ENCODE data around the gene CDH13. TPM values are rescaled to one million over a fixed set of nuclear protein-coding genes. Genes with fewer than 3 reads are reported as not detected.

CDH13 gene
- total RNA-seq, 1 donor from 2014 or later, result not detected

- H3K4me1 Mint-ChIP-seq, result no peaks in the 10 kb centered on the region
- no peak overlapping the region for H3K27ac Mint-ChIP-seq
- H3K9me3 Mint-ChIP-seq, result no peaks in the 10 kb centered on the region
- intact Hi-C loops (cut with micrococcal nuclease), result no loop called here
- DNase-seq, result no peak
- no peaks in the 10 kb centered on the region for H3K36me3 Mint-ChIP-seq (ENCODE audit: low read depth)
- no peak overlapping the region for H3K4me3 Mint-ChIP-seq
- no peaks in the 10 kb centered on the region for H3K27me3 Mint-ChIP-seq
Observed at GRCh38 chr16:82605863-82606620, 20.7 kb upstream of the CDH13 start.

- no peak for DNase-seq
- H3K27ac Mint-ChIP-seq, result no peak overlapping the region
- H3K4me1 Mint-ChIP-seq, result no peaks in the 10 kb centered on the region
- no peaks in the 10 kb centered on the region for H3K36me3 Mint-ChIP-seq (ENCODE audit: low read depth)
- intact Hi-C loops (cut with micrococcal nuclease), result no loop called here
- H3K27me3 Mint-ChIP-seq, result peaks cover 3% of the 10 kb centered on the region
- H3K4me3 Mint-ChIP-seq, result no peak overlapping the region
- H3K9me3 Mint-ChIP-seq, result no peaks in the 10 kb centered on the region
Observed at GRCh38 chr16:82609140-82609539, 17.6 kb upstream of the CDH13 start.

GRCh38 chr16:82612263-82612662 lies 14.5 kb upstream of the CDH13 start:
- intact Hi-C loops (cut with micrococcal nuclease), result no loop called here
- no peak for DNase-seq
- no peaks in the 10 kb centered on the region for H3K9me3 Mint-ChIP-seq
- H3K4me3 Mint-ChIP-seq, result no peak overlapping the region
- H3K27me3 Mint-ChIP-seq, result peaks cover 8% of the 10 kb centered on the region
- H3K36me3 Mint-ChIP-seq (ENCODE audit: low read depth), result no peaks in the 10 kb centered on the region
- no peak overlapping the region for H3K27ac Mint-ChIP-seq
- H3K4me1 Mint-ChIP-seq, result no peaks in the 10 kb centered on the region

GRCh38 chr16:82616356-82616755 lies 10.4 kb upstream of the CDH13 start:
- Mint-ChIP-seq H3K27ac (no peak overlapping the region), H3K36me3 (ENCODE audit: low read depth) (no peaks in the 10 kb centered on the region), H3K4me3 (no peak overlapping the region), H3K9me3 (no peaks in the 10 kb centered on the region), H3K27me3 (peaks cover 16% of the 10 kb centered on the region), H3K4me1 (no peaks in the 10 kb centered on the region)
- intact Hi-C loops (cut with micrococcal nuclease), result no loop called here
- no peak for DNase-seq

GRCh38 chr16:82621781-82622180 lies 5.0 kb upstream of the CDH13 start:
- DNase-seq, result no peak
- Mint-ChIP-seq H3K36me3 (ENCODE audit: low read depth) (no peaks in the 10 kb centered on the region), H3K4me1 (no peaks in the 10 kb centered on the region), H3K9me3 (no peaks in the 10 kb centered on the region), H3K4me3 (no peak overlapping the region), H3K27me3 (peaks cover 38% of the 10 kb centered on the region), H3K27ac (no peak overlapping the region)
- intact Hi-C loops (cut with micrococcal nuclease), result no loop called here

GRCh38 chr16:82623241-82623640 lies 3.5 kb upstream of the CDH13 start:
- Mint-ChIP-seq H3K4me3 (no peak overlapping the region), H3K27me3 (peaks cover 47% of the 10 kb centered on the region), H3K27ac (no peak overlapping the region), H3K9me3 (no peaks in the 10 kb centered on the region), H3K4me1 (no peaks in the 10 kb centered on the region), H3K36me3 (ENCODE audit: low read depth) (no peaks in the 10 kb centered on the region)
- no peak for DNase-seq
- intact Hi-C loops (cut with micrococcal nuclease), result no loop called here

- no peaks in the 10 kb centered on the region for H3K4me1 Mint-ChIP-seq
- H3K27me3 Mint-ChIP-seq, result peaks cover 60% of the 10 kb centered on the region
- no peaks in the 10 kb centered on the region for H3K9me3 Mint-ChIP-seq
- no peak overlapping the region for H3K4me3 Mint-ChIP-seq
- H3K36me3 Mint-ChIP-seq (ENCODE audit: low read depth), result no peaks in the 10 kb centered on the region
- H3K27ac Mint-ChIP-seq, result no peak overlapping the region
- intact Hi-C loops (cut with micrococcal nuclease), result no loop called here
- no peak for DNase-seq
Observed at GRCh38 chr16:82625066-82625968, 1.5 kb upstream of the CDH13 start.

GRCh38 chr16:82628088-82628423 lies 1.3 kb downstream of the CDH13 start:
- H3K27me3 Mint-ChIP-seq, result peaks cover 62% of the 10 kb centered on the region
- no peak for DNase-seq
- H3K9me3 Mint-ChIP-seq, result no peaks in the 10 kb centered on the region
- no peak overlapping the region for H3K27ac Mint-ChIP-seq
- H3K4me1 Mint-ChIP-seq, result no peaks in the 10 kb centered on the region
- no peaks in the 10 kb centered on the region for H3K36me3 Mint-ChIP-seq (ENCODE audit: low read depth)
- intact Hi-C loops (cut with micrococcal nuclease), result no loop called here
- H3K4me3 Mint-ChIP-seq, result no peak overlapping the region

GRCh38 chr16:82628711-82629110 lies 1.9 kb downstream of the CDH13 start:
- Mint-ChIP-seq H3K9me3 (no peaks in the 10 kb centered on the region), H3K27me3 (peaks cover 62% of the 10 kb centered on the region), H3K36me3 (ENCODE audit: low read depth) (no peaks in the 10 kb centered on the region), H3K4me3 (no peak overlapping the region), H3K4me1 (no peaks in the 10 kb centered on the region), H3K27ac (no peak overlapping the region)
- intact Hi-C loops (cut with micrococcal nuclease), result no loop called here
- no peak for DNase-seq

GRCh38 chr16:82629441-82630027 lies 2.8 kb downstream of the CDH13 start:
- H3K4me3 Mint-ChIP-seq, result no peak overlapping the region
- H3K27me3 Mint-ChIP-seq, result peaks cover 56% of the 10 kb centered on the region
- no peaks in the 10 kb centered on the region for H3K4me1 Mint-ChIP-seq
- intact Hi-C loops (cut with micrococcal nuclease), result loop anchor here (2.0 to 5.0 kb wide), 2 partner anchors 41 to 588 kb away; no protein-coding TSS in a partner anchor
- H3K9me3 Mint-ChIP-seq, result no peaks in the 10 kb centered on the region
- H3K27ac Mint-ChIP-seq, result no peak overlapping the region
- no peaks in the 10 kb centered on the region for H3K36me3 Mint-ChIP-seq (ENCODE audit: low read depth)
- DNase-seq, result no peak

- intact Hi-C loops (cut with micrococcal nuclease), result loop anchor here (2.0 to 5.0 kb wide), 2 partner anchors 41 to 587 kb away; no protein-coding TSS in a partner anchor
- Mint-ChIP-seq H3K36me3 (ENCODE audit: low read depth) (no peaks in the 10 kb centered on the region), H3K27ac (no peak overlapping the region), H3K4me1 (peaks cover 5% of the 10 kb centered on the region), H3K27me3 (peaks cover 52% of the 10 kb centered on the region), H3K4me3 (no peak overlapping the region), H3K9me3 (no peaks in the 10 kb centered on the region)
- no peak for DNase-seq
Observed at GRCh38 chr16:82630219-82630618, 3.5 kb downstream of the CDH13 start.

- peaks cover 8% of the 10 kb centered on the region for H3K4me1 Mint-ChIP-seq
- no peak overlapping the region for H3K4me3 Mint-ChIP-seq
- intact Hi-C loops (cut with micrococcal nuclease), result loop anchor here (2.0 to 5.0 kb wide), 2 partner anchors 40 to 587 kb away; no protein-coding TSS in a partner anchor
- H3K27me3 Mint-ChIP-seq, result peaks cover 47% of the 10 kb centered on the region
- H3K27ac Mint-ChIP-seq, result no peak overlapping the region
- H3K36me3 Mint-ChIP-seq (ENCODE audit: low read depth), result no peaks in the 10 kb centered on the region
- DNase-seq, result no peak
- H3K9me3 Mint-ChIP-seq, result no peaks in the 10 kb centered on the region
Observed at GRCh38 chr16:82630688-82631087, 3.9 kb downstream of the CDH13 start.

GRCh38 chr16:82631701-82632685 lies 5.2 kb downstream of the CDH13 start:
- intact Hi-C loops (cut with micrococcal nuclease), result loop anchor here (2.0 to 5.0 kb wide), 2 partner anchors 39 to 585 kb away; no protein-coding TSS in a partner anchor
- no peak for DNase-seq
- H3K27me3 Mint-ChIP-seq, result peaks cover 34% of the 10 kb centered on the region
- no peaks in the 10 kb centered on the region for H3K36me3 Mint-ChIP-seq (ENCODE audit: low read depth)
- H3K27ac Mint-ChIP-seq, result no peak overlapping the region
- H3K4me1 Mint-ChIP-seq, result peaks cover 8% of the 10 kb centered on the region
- H3K9me3 Mint-ChIP-seq, result no peaks in the 10 kb centered on the region
- H3K4me3 Mint-ChIP-seq, result no peak overlapping the region
